ENCODE results near the gene ALMS1.
"Not testable (repeated sequence)": the region's sequence is repeated elsewhere in the genome, so short reads cannot be mapped to it uniquely, and the experiment has no call there.

Gene ALMS1

GRCh38 chr2:73614997-73615396 lies 229.4 kb downstream of the ALMS1 start:
- no peak for DNase-seq (ENCODE audit: low read depth)

- not testable (repeated sequence) for DNase-seq (ENCODE audit: low read depth)
These were observed 234.3 kb downstream of the ALMS1 start for GRCh38 chr2:73619925-73620324.

GRCh38 chr2:73624036-73624435 lies 238.4 kb downstream of the ALMS1 start:
- not testable (repeated sequence) for DNase-seq (ENCODE audit: low read depth)

- not testable (repeated sequence) for DNase-seq (ENCODE audit: low read depth)
These were observed 239.0 kb downstream of the ALMS1 start for GRCh38 chr2:73624625-73625024.

GRCh38 chr2:73626237-73626636 lies 240.6 kb downstream of the ALMS1 start:
- DNase-seq (ENCODE audit: low read depth) = not testable (repeated sequence)

GRCh38 chr2:73628493-73628892 lies 242.9 kb downstream of the ALMS1 start:
- not testable (repeated sequence) for DNase-seq (ENCODE audit: low read depth)

GRCh38 chr2:73630662-73631266 lies 245.1 kb downstream of the ALMS1 start:
- DNase-seq (ENCODE audit: low read depth) = not testable (repeated sequence)

GRCh38 chr2:73636977-73637376 lies 251.3 kb downstream of the ALMS1 start:
- DNase-seq (ENCODE audit: low read depth) = not testable (repeated sequence)

GRCh38 chr2:73638429-73638828 lies 252.8 kb downstream of the ALMS1 start:
- DNase-seq (ENCODE audit: low read depth) = no peak

- DNase-seq (ENCODE audit: low read depth) = no peak
These were observed 254.9 kb downstream of the ALMS1 start for GRCh38 chr2:73640511-73640911.

GRCh38 chr2:73640946-73641766 lies 255.5 kb downstream of the ALMS1 start:
- no peak for DNase-seq (ENCODE audit: low read depth)

- DNase-seq (ENCODE audit: low read depth) = no peak
These were observed 256.1 kb downstream of the ALMS1 start for GRCh38 chr2:73641767-73642062.

GRCh38 chr2:73642338-73643018 lies 256.8 kb downstream of the ALMS1 start, which contains the start of gene NAT8:
Gene NAT8 (minus strand): TSS chr2:73642422. CDS start chr2:73641628, 794 bp downstream.
- DNase-seq (ENCODE audit: low read depth) = no peak

- DNase-seq (ENCODE audit: low read depth) = not testable (repeated sequence)
These were observed 262.1 kb downstream of the ALMS1 start for GRCh38 chr2:73647690-73648089.

GRCh38 chr2:73651591-73652230 lies 266.1 kb downstream of the ALMS1 start:
- DNase-seq (ENCODE audit: low read depth) = no peak

- DNase-seq (ENCODE audit: low read depth) = no peak
These were observed 266.7 kb downstream of the ALMS1 start for GRCh38 chr2:73652348-73652747.

GRCh38 chr2:73654175-73654574 lies 268.5 kb downstream of the ALMS1 start:
- no peak for DNase-seq (ENCODE audit: low read depth)
